ENCODE results near the gene TOPBP1.

- TF ChIP-seq, protein P1, sequence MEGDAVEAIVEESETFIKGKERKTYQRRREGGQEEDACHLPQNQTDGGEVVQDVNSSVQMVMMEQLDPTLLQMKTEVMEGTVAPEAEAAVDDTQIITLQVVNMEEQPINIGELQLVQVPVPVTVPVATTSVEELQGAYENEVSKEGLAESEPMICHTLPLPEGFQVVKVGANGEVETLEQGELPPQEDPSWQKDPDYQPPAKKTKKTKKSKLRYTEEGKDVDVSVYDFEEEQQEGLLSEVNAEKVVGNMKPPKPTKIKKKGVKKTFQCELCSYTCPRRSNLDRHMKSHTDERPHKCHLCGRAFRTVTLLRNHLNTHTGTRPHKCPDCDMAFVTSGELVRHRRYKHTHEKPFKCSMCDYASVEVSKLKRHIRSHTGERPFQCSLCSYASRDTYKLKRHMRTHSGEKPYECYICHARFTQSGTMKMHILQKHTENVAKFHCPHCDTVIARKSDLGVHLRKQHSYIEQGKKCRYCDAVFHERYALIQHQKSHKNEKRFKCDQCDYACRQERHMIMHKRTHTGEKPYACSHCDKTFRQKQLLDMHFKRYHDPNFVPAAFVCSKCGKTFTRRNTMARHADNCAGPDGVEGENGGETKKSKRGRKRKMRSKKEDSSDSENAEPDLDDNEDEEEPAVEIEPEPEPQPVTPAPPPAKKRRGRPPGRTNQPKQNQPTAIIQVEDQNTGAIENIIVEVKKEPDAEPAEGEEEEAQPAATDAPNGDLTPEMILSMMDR (IDR thresholded peaks at IDR 0.05 in 4 of 5, conservative IDR thresholded peaks at IDR 0.05 in 1 of 5) = no peak
- no peak for TF ChIP-seq POLR2A (IDR thresholded peaks at IDR 0.05)
These were observed 61.1 kb downstream of the TOPBP1 start for GRCh38 chr3:133600572-133601081.

All from gastrocnemius medialis (tissue), 4 donors.